ENCODE measurements around the gene DOCK1.

Gene DOCK1

GRCh38 chr10:127033216-127034033, 128.2 kb downstream of the DOCK1 start:
- FAIRE-seq = no peak
- DNase-seq (ENCODE audit: insufficient read length, low spot score) = no peak

- no peak for FAIRE-seq
Measured at GRCh38 chr10:127034034-127034633, 128.9 kb downstream of the DOCK1 start.

GRCh38 chr10:127034790-127035189, 129.6 kb downstream of the DOCK1 start:
- FAIRE-seq = no peak
- DNase-seq (ENCODE audit: insufficient read length, low spot score) = no peak

More at GRCh38 chr10:127034034-127034633, 128.9 kb downstream of the DOCK1 start:
- DNase-seq (ENCODE audit: insufficient read length, low spot score) = no peak

GRCh38 chr10:127035827-127036226, 130.6 kb downstream of the DOCK1 start:
- DNase-seq (ENCODE audit: insufficient read length, low spot score) = no peak
- no peak for FAIRE-seq

GRCh38 chr10:127036987-127037386, 131.8 kb downstream of the DOCK1 start:
- no peak for FAIRE-seq
- no peak for DNase-seq (ENCODE audit: insufficient read length, low spot score)

- FAIRE-seq = no peak
- no peak for DNase-seq (ENCODE audit: insufficient read length, low spot score)
Measured at GRCh38 chr10:127039435-127039834, 134.2 kb downstream of the DOCK1 start.

GRCh38 chr10:127040756-127041155, 135.5 kb downstream of the DOCK1 start:
- no peak for DNase-seq (ENCODE audit: insufficient read length, low spot score)
- FAIRE-seq = no peak

- no peak for DNase-seq (ENCODE audit: insufficient read length, low spot score)
- FAIRE-seq = no peak
Measured at GRCh38 chr10:127041552-127041951, 136.3 kb downstream of the DOCK1 start.

- no peak for FAIRE-seq
- DNase-seq (ENCODE audit: insufficient read length, low spot score) = no peak
Measured at GRCh38 chr10:127043301-127043700, 138.1 kb downstream of the DOCK1 start.

GRCh38 chr10:127044186-127044585, 139.0 kb downstream of the DOCK1 start:
- FAIRE-seq (no peak), DNase-seq (ENCODE audit: insufficient read length, low spot score) (no peak)

GRCh38 chr10:127046975-127047877, 142.0 kb downstream of the DOCK1 start:
- DNase-seq (ENCODE audit: insufficient read length, low spot score) (no peak), FAIRE-seq (no peak)

- no peak for FAIRE-seq
- no peak for DNase-seq (ENCODE audit: insufficient read length, low spot score)
Measured at GRCh38 chr10:127047878-127048238, 142.6 kb downstream of the DOCK1 start.

GRCh38 chr10:127048630-127049029, 143.4 kb downstream of the DOCK1 start:
- no peak for DNase-seq (ENCODE audit: insufficient read length, low spot score)

GRCh38 chr10:127052001-127052400, 146.8 kb downstream of the DOCK1 start:
- FAIRE-seq (no peak), DNase-seq (ENCODE audit: insufficient read length, low spot score) (no peak)

More at GRCh38 chr10:127048630-127049029, 143.4 kb downstream of the DOCK1 start:
- no peak for FAIRE-seq

- no peak for FAIRE-seq
- no peak for DNase-seq (ENCODE audit: insufficient read length, low spot score)
Measured at GRCh38 chr10:127055263-127055662, 150.0 kb downstream of the DOCK1 start.

GRCh38 chr10:127059314-127059713, 154.1 kb downstream of the DOCK1 start:
- no peak for DNase-seq (ENCODE audit: insufficient read length, low spot score)
- no peak for FAIRE-seq

- no peak for DNase-seq (ENCODE audit: insufficient read length, low spot score)
- no peak for FAIRE-seq
Measured at GRCh38 chr10:127063762-127064161, 158.5 kb downstream of the DOCK1 start.

GRCh38 chr10:127064474-127064873, 159.2 kb downstream of the DOCK1 start:
- FAIRE-seq = no peak
- no peak for DNase-seq (ENCODE audit: insufficient read length, low spot score)

GRCh38 chr10:127067542-127068194, 162.4 kb downstream of the DOCK1 start:
- no peak for FAIRE-seq

GRCh38 chr10:127068485-127068884, 163.3 kb downstream of the DOCK1 start:
- FAIRE-seq (no peak), DNase-seq (ENCODE audit: insufficient read length, low spot score) (no peak)

More at GRCh38 chr10:127067542-127068194, 162.4 kb downstream of the DOCK1 start:
- no peak for DNase-seq (ENCODE audit: insufficient read length, low spot score)

GRCh38 chr10:127069436-127069835, 164.2 kb downstream of the DOCK1 start:
- DNase-seq (ENCODE audit: insufficient read length, low spot score) (no peak), FAIRE-seq (no peak)
